C4-2B (cell line): Measurements from ENCODE around the gene CDK7.

Source experiments
- ZFX ChIP-seq: fragments of 450-650 bp; IDR thresholded peaks from 2 replicates; pipeline ENCODE4 v1.6.1; 2017
- TF ChIP-seq, protein P1 (sequence below): fragments of 450-650 bp; conservative IDR thresholded peaks from 2 replicates; pipeline ENCODE4 v1.5.1; 2017; ENCODE audit warnings: mild to moderate bottlenecking

DNA sequence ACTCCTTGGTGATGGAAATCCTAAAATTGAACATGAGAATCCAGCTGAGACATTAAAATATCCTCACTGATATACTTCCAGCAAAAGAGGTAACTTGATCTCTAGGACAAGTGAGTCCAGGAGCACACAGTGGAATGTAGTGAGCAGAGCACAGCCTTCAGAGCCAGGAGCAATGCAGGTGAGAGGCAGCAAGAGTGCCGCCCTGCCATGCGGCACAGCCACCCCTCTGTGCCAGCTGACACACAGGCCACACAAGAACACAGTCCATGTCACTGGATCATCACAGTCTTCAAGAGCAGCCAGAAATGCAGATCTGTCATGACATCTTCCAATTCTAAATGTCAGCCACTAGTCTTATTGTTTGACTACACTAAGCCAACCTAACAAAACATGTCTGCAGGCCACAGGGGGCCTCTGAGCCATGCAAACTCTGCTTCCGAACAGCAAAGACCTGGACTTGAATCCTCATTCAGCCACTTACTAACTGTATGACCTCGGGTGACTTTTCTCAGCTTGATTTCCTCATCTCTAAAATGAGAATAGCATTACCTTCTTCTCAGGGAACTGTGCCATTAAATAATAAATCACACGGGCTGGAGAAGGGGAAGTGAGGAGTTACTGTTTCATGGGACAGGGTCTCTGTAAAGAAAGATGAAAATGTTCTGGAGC lies 50.9 kb downstream of the CDK7 start:
- TF ChIP-seq, protein P1, sequence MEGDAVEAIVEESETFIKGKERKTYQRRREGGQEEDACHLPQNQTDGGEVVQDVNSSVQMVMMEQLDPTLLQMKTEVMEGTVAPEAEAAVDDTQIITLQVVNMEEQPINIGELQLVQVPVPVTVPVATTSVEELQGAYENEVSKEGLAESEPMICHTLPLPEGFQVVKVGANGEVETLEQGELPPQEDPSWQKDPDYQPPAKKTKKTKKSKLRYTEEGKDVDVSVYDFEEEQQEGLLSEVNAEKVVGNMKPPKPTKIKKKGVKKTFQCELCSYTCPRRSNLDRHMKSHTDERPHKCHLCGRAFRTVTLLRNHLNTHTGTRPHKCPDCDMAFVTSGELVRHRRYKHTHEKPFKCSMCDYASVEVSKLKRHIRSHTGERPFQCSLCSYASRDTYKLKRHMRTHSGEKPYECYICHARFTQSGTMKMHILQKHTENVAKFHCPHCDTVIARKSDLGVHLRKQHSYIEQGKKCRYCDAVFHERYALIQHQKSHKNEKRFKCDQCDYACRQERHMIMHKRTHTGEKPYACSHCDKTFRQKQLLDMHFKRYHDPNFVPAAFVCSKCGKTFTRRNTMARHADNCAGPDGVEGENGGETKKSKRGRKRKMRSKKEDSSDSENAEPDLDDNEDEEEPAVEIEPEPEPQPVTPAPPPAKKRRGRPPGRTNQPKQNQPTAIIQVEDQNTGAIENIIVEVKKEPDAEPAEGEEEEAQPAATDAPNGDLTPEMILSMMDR, result no peak
- no peak for TF ChIP-seq ZFX
